ENCODE results near the gene NPC1.

GRCh38 chr18:23619388-23619881 is 33.1 kb upstream of the NPC1 start:
- TF ChIP-seq CTCF (IDR thresholded peaks at IDR 0.05) (no peak), POLR2A (IDR thresholded peaks at IDR 0.05) (no peak)

All from body of pancreas (tissue), 4 donors.